ENCODE results near the gene MUTYH.
"Not testable (repeated sequence)": the region's sequence is repeated elsewhere in the genome, so short reads cannot be mapped to it uniquely, and the experiment has no call there.

Gene MUTYH

DNA sequence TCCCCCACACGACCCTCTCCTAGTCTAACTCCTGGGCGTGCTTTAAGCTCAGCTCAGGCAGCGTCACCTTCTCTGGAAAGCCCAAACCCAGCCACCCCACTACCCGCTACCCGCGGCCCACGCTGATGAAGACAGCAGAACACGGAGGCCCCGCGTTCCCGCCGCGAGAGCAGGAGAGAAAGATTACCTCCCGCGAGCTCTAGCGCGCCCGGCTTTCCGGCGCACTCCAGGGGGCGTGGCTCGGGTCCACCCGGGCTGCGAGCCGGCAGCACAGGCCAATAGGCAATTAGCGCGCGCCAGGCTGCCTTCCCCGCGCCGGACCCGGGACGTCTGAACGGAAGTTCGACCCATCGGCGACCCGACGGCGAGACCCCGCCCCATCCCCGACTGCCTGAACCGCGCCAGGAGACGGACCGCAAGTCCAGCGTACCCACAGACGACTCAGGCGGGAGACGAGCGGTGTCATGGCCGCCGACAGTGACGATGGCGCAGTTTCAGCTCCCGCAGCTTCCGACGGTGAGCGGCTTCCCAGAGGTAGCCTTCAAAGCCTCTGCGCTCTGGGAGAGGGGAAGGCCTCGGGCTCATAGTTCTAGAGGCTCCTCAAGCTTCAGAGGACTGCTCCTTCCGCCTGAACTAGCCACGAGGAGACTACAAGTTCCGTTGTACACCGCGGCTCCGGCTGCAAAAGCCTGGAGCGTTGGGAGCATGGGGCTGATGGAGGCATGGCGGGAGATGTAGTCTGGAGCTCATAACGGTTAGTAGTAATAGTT, at the start of gene MUTYH, which contains the start of gene TOE1:
Gene MUTYH, minus strand, starts transcription at position 652 of the 770 bp plus-strand sequence. CDS start 5,935 bp downstream, outside the sequence.
Gene TOE1, plus strand, starts transcription at position 382 of the 770 bp plus-strand sequence. Its CDS starts 83 bp downstream, at position 465.
- DNase-seq (ENCODE audit: low read depth), result peak; percentile 69

DNA sequence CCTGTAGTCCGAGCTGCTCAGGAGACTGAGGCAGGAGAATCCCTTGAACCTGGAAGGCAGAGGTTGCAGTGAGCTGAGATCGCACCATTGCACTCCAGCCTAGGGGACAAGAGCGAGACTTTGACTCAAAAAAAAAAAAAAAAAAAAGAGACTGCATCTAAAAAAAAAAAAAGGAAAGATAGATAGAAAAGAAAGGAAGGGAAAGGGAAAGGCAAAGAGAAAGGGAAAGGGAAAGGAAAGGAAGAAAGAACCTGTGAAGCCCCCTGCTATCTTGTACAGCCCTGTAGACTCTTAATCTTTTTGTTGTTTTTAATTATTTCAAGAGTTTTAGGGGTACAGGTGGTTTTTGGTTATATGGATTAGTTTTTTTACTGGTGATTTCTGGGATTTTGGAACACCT, 46.0 kb upstream of the MUTYH start:
- no peak for DNase-seq (ENCODE audit: low read depth)

DNA sequence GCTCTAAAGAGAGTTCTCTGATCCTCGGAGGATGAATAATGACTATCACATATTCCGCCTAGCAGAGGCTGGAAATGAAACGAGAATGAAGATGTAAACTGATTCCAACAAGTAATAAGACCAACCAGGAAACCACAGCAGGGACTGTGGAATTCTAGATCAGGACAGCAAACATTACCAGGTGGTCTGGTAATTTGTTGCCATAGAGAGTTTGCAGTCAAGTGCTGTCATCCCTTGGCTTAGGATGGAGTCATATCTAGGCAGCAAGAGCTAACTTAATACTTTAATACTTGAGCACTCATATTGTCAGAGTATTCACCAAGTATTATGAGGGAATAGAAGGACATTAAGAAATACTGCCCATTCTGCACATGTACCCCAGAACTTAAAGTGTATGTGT, 45.1 kb upstream of the MUTYH start:
- no peak for DNase-seq (ENCODE audit: low read depth)

DNA sequence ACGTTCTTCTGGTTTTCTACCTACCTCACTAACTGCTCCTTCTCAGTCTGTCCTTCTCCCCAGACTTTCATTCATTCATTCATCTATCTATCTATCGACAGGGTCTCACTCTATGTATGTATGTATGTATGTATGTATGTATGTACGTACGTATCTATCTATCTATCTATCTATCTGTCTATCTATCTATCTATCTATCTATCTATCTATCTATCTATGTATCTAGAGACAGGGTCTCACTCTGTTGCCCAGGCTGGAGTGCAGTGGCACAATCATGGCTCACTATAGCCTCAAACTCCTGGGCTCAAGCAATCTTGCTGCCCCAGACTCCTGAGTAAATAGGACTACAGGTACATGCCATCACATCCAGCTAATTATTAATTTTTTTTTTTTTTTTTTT, 44.0 kb upstream of the MUTYH start:
- not testable (repeated sequence) for DNase-seq (ENCODE audit: low read depth)

DNA sequence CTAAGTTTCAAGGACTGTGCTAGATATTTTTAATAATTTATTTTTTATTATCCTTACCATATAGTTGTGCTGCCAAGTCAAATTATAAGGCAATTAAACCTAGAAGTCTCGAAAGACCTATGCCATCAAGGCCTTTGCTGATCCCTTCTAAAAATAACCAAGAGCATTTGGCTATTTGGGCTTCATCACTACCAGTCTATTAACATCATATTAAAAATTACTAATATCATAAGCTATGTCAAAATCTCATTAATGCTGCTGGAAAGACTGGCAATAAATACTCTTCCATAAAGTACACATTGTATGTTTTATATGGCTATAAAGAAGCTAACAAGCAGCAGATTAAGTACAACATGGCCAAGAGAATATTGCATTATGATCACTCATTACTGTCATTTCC, 43.0 kb upstream of the MUTYH start:
- DNase-seq (ENCODE audit: low read depth), result no peak

DNA sequence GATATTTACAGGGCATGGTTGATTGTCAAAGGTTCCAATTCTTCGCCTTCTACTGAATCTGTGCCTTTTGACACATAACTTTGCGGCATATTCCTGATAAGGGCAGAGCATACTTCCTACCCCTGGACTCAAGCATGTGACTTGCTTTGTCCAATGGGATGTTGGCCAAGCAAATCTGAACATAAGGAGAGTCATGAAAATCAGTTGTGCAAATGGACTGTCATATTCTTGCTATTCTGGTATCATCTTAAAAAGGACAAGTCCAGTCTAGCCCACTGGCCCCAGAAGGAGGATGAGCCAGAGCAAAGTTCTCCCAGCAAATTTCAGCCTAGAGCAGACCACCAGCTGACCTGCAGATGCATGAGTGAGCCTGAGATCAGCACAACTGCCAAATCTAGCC, 41.0 kb upstream of the MUTYH start:
- DNase-seq (ENCODE audit: low read depth), result no peak

DNA sequence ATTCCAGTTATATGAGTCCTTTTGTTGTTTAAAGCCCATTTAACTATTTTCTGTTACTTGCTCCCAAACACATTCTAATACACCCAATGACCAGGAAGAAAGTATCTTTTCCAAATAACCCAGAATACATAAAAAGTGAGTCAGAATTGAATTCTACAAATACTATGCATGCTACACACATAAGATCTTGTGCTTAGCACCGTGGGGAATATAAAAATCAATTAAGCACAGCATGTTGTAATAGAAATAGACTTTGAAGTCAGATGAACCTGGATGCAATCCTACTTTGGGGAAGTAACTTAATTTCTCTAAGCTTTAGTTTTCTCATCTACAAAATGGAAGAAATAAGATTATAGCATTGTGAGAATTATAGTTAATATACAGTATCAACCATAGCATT, 40.5 kb upstream of the MUTYH start:
- no peak for DNase-seq (ENCODE audit: low read depth)

DNA sequence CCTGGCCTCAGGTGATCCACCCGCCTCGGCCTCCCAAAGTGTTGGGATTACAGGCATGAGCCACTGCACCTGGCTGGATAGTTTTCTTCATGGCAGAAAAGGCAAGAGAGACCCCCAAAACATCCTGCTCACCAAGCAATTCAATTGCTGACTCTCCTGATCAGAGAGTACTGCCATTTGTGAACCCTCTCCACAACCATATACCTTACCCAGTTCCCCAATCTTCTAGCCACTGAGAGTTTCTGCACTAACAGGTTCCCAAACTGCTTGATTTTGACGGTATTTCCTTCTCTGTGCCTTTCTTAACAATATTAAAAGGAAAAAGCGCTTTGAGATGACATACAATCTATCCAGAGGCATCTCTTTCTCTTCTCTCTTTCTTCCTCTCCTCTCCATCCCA, 39.9 kb upstream of the MUTYH start:
- no peak for DNase-seq (ENCODE audit: low read depth)

DNA sequence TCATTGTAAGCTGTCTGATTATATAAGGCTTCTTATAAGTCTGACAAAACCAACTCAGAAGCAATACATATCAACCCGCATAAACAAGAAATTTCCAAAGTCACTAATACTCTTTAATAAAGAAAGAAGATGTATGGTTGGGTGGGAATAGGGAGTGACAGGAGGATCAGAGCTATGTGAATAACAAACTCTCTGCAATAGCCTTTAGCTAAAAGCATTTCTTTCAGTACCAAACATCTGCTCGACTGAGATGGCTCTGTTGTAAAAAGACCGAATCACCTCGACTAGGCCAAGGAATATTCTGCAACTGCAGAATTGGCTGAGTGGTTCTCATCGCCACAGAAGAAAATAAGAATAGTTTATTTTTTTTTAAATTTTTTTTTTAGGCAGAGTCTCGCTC, 39.3 kb upstream of the MUTYH start:
- no peak for DNase-seq (ENCODE audit: low read depth)

DNA sequence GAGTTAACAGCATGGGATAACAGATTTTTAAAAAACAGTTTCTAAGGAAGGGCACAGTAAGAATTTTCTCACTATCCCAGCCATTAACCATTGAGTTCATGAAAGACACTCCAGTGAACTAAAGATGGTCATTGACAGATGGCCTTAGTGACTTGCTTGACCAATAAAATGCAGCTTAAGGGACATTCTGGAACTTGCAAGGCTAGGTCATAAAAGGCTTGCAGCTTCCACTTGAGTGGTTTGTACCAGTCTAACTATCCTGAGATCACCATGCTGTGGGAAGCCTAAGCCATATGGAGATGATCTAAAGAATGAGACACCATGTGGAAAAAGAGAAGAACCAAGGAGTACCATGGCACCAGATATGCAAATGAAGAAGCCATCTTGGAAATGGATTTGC, 37.9 kb upstream of the MUTYH start:
- no peak for DNase-seq (ENCODE audit: low read depth)

DNA sequence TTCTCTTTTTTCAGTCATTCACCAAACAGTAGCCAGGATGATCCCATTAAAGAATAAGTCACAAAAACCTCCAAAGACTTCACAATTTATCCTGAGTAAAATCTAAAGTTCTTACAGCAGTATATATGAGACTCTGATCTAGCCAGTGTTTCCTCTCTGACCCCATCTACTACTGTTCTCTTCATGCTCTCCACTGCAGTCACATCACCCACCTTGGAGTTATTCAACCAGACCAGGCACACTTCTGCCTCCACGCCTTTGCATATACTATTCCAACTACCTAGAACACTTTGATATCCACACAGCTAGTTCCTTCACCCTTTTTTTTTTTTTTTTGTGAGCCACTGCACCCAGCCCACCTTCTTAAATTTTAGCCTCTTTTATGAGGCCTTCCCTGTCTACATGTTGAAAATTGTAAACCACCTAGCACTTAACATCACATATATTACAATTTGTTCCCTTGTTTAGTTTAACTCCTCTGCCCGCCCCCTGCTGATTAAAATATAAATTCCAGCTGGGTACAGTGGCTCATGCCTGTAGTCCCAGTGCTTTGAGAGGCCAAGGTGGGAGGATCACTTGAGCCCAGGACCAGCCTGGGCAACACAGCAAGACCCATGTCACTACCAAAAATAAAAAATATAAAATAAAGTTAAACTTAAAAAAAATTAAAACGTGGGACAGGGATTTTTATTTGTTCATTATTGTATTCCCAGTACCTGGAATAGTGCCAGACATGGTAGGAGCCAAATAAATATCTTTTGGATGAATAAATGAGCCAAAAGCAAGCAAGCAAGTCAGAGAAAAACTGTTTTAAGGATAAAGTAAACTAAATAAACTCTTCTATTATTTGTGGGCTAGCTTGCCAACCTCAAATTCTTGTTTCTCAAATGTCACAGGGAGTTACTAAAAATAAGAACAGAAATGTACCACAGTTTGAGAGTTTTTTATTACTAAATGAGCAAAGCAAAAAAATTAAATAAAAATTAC, 35.2 kb upstream of the MUTYH start:
- no peak for DNase-seq (ENCODE audit: low read depth)

DNA sequence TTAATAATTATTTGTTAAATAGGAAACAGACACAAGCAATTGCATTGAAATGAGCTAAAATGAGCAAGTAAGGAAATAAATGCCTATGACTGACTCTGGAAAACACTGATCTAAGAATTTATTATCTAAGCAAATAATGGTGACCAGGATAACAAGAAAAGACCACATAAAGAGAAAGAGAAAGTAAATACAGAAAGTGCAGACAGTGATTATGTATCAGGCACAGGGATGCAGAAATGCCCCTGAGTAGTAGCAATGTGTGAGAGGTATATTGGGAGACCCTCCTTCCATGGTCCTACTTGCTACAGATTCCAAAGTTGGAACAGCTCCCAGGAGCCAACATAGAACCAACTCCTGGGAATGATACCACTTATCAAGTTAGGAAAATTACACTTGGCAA, 33.3 kb upstream of the MUTYH start:
- no peak for DNase-seq (ENCODE audit: low read depth)

DNA sequence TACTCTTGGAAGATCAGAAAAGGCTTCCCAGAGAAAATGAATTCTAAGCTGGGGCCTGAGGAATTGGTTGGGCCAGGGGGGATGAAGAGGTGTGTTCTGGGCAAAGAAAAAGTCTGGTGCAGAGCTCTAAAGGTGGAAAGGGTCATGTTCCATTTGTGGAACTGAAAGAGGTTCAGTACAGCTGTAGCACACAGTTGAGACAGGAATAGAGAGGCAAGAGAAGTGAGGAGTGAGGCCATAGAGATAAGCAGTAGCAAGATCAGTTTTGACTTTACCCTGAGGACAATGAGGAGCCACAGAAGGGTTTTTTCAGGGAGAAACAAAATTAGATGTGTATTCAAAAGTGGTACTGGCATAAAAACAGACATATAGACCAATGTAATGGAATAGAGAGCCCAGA, 30.3 kb upstream of the MUTYH start:
- DNase-seq (ENCODE audit: low read depth), result no peak

DNA sequence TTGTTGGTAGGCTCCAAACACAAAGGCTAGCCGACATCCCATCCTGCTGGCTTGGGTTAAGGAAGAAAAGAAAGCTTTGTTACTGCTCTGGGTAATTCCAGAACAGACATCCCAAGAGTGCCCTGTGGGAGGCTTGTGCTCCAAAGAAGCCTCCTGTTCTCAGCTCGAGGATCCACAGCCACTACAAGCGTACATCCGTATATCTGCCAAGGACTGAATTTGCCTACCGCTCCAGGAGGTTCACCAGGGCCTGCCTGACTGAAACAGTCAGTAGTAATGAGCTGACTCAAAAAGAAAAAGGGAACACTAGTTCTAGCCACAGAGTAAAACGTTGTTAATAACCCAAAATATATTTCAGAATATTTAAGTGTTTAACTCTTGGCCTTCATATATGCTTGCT, 24.8 kb upstream of the MUTYH start:
- DNase-seq (ENCODE audit: low read depth), result no peak

DNA sequence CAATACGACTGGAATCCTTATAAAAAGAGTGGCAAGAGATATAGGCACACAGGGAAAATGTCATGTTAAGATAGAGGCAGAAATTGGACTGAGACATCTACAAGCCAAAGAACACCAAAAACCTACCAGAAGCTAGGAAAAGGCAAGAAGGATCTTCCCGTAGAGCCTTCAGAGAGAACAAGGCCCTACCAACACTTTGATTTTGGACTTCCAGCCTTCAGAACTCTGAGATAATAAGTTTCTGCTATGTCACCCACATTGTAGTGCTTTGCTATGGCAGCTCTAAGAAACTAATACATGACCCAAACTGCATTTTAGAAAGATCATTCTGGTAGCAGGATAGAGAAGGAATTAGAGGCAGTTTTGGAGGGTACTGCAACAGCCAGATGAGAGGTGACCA, 24.1 kb upstream of the MUTYH start:
- DNase-seq (ENCODE audit: low read depth), result no peak

DNA sequence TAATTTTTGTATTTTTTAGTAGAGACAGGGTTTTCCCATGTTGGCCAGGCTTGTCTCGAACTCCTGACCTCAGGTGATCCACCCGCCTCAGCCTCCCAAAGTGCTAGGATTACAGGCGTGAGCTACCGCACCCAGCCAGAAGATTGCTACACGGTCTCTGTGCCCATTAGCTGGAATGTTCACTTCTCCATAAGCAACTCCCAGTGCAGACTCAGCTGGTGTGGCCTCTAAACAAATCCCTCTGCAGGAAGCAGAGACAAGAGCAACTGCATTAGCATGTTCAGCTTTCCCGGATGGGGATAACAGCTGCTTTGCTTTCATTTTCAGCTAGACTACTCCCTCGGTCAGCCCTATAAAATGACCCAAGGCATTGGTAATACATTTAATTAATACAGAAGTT, 20.7 kb upstream of the MUTYH start:
- peak; percentile 65 for DNase-seq (ENCODE audit: low read depth)

DNA sequence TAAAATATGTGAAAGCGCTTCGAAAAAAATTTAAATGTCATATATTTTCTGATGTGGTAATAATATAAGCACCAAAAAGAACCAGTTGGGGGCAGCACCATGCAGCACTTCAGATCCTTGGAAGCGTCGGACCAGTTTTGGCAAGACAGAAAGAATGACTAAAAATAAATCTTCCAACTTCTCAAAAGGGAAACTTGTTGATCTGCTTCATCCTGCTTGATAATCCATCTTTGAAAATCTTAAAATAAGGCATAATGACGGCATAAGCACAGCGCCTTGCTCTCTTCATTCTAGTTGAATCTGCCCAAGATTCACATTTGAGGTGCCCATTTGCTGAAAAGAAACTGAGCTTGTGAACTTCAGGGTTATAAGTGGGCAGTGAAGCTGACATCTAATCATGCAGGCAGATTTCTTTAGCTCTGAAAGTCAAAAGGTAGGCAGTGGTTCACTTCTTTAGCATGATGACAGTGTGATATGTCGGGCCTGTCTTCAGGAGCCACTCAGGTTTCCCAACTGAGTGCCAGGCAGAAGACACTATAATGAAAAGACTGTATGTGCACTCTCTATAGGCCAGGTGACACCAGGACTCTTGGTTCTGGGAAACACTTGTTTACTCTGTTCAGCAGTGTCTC, 19.8 kb upstream of the MUTYH start:
- DNase-seq (ENCODE audit: low read depth), result peak; percentile 40

DNA sequence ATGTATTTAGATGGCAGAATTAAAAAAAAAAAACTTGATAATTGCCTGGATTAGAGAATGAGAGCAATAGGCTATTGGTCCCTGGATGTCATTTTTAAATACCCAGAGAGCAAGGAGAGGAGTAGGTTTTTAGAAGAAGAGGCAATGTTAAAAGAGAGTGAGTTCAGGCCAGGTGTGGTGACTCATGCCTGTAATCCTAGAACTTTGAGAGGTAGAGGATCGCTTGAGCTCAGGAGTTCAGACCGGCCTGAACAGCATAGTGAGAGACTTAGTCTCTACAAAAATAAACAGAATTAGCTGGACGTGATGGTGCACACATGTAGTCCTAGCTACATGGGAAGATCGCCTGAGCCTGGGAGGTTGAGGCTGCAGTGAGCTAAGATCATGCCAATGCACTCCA, 15.9 kb upstream of the MUTYH start:
- no peak for DNase-seq (ENCODE audit: low read depth)

DNA sequence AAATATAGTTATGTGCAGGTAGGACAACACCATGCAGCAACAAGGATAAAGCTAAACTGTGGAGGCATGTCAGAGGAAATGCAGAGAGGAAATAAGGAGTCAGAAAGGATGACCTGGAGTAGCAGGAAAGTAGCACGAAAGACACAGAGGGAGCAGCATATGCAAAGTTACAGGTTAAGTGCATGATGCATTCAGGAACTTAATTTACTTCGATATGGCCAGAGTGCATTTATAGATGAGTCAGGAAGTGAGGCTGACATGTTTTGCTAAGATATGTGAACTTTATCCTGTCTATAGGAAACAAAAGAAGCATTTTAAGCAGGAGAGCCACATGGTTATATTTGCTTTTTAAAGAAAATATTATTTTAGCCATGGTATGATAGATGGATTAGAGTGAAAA, 15.4 kb upstream of the MUTYH start:
- no peak for DNase-seq (ENCODE audit: low read depth)

DNA sequence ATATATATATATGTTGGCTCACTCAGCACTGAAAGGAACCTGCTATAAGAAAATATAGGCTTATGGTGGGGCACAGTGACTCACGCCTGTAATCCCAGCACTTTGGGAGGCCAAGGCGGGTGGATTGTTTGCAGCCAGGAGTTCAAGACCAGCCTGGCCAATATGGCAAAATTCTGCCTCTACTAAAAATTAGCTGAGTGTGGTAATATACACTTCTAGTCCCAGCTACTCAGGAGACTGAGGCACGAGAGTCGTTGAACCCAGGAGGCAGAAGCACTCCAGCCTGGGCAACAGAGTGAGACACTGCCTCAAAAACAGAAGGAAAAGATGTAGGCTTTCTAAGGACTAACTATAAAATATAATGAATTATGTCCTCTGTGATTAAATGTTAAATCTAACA, 14.6 kb upstream of the MUTYH start:
- DNase-seq (ENCODE audit: low read depth), result no peak

DNA sequence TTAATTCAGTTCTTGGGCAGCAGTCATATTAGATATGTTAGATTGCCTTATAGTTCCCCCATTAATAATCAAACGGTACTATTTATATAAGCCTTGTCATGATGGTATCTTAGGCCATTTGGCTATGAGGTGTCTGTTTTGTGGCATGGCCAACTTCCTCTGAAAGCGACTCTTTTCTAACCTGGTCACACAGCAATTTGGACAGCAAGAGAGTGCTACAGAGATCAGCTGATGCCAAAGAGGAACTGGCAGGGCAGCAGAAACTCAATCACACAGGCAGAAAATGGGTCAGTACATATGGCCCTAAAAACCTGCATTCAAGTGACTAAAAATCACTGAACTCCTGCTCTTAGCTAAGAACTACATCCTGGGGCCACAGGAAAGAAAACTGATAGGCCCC, 13.4 kb upstream of the MUTYH start:
- DNase-seq (ENCODE audit: low read depth), result no peak

DNA sequence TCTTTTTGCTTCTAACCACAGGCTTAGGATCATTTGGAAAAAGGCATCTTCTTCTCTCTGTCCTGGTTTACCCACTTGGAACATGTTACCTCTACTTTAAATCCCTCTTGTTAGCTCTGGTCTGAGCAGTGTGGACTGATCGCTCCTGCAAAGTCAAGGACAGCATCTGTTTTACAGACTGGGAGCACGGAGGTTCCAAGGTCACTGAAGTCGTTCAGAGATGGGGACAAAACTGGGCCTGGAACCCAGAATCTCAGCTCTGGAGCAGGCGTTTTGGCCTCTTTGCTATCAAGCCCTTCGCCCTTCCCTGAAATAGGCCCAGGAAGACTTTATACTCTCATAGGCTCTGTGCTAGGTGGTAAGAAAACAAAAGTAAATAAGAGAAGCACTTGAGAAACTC, 11.3 kb upstream of the MUTYH start:
- no peak for DNase-seq (ENCODE audit: low read depth)
